ENCODE data around the gene PARD3.

- no peak for TF ChIP-seq CTCF (IDR thresholded peaks at IDR 0.05; ENCODE audit: poor library complexity, severe bottlenecking)
- TF ChIP-seq TAF1 (IDR thresholded peaks at IDR 0.05; ENCODE audit: low read depth) = no peak
- TF ChIP-seq SMC3 (conservative IDR thresholded peaks at IDR 0.05; ENCODE audit: poor library complexity) = no peak
- no peak for TF ChIP-seq EZH2 (IDR thresholded peaks at IDR 0.05; ENCODE audit: borderline replicate concordance, insufficient read depth, low read length, poor library complexity, severe bottlenecking)
- no peak for TF ChIP-seq POLR2AphosphoS5 (IDR thresholded peaks at IDR 0.05)
Observed at GRCh38 chr10:34467364-34467763, 347.7 kb downstream of the PARD3 start.
